GM12878 (cell line): Measurements from ENCODE around the gene CCNC. TPM values are rescaled to one million over a fixed set of nuclear protein-coding genes. Genes with fewer than 3 reads are reported as not detected.

Experiments used
- BCL11A ChIP-seq: IDR thresholded peaks from 2 replicates; pipeline ENCODE4 v1.6.1; 2011; ENCODE audit warnings: low read depth, low read length
- CREM ChIP-seq: IDR thresholded peaks from 2 replicates; pipeline ENCODE4 v1.6.1; 2014; ENCODE audit warnings: antibody characterized with exemption, low read depth
- ESRRA ChIP-seq: IDR thresholded peaks from 2 replicates; pipeline ENCODE4 v1.6.1; 2012; ENCODE audit warnings: mild to moderate bottlenecking, low read length, improper control_type of control experiment
- HSF1 ChIP-seq: fragments of 150-350 bp; IDR thresholded peaks from 2 replicates; pipeline ENCODE4 v1.6.1; 2014; ENCODE audit warnings: mild to moderate bottlenecking, low read depth, low read length
- IRF3 ChIP-seq: fragments of 450-650 bp; IDR thresholded peaks from 2 replicates; pipeline ENCODE4 v1.6.1; 2014; ENCODE audit warnings: mild to moderate bottlenecking
- KLF5 ChIP-seq: fragments of 450-650 bp; IDR thresholded peaks from 2 replicates; pipeline ENCODE4 v1.6.1; 2014; ENCODE audit warnings: mild to moderate bottlenecking; ENCODE audit not compliant: partially characterized antibody
- MTA3 ChIP-seq: IDR thresholded peaks from 2 replicates; pipeline ENCODE4 v1.6.1; 2012; ENCODE audit warnings: low read length, inconsistent platforms, borderline replicate concordance
- NR2F1 ChIP-seq: fragments of 450-650 bp; conservative IDR thresholded peaks from 2 replicates; pipeline ENCODE4 v1.6.1; 2017; ENCODE audit warnings: mild to moderate bottlenecking
- SMARCA5 ChIP-seq: fragments of 450-650 bp; IDR thresholded peaks from 2 replicates; pipeline ENCODE4 v1.6.1; 2017; ENCODE audit warnings: mild to moderate bottlenecking
- USF1 ChIP-seq: IDR thresholded peaks from 2 replicates; pipeline ENCODE4 v1.6.1; 2011; ENCODE audit warnings: borderline replicate concordance, low read depth, mild to moderate bottlenecking, moderate library complexity, mixed read lengths, low read length; ENCODE audit not compliant: insufficient read depth; ENCODE audit errors: extremely low read length
- ZNF207 ChIP-seq: fragments of 450-650 bp; IDR thresholded peaks from 2 replicates; pipeline ENCODE4 v1.6.1; 2014; ENCODE audit warnings: antibody characterized with exemption, mild to moderate bottlenecking, borderline replicate concordance
- polyA plus RNA-seq, 11 experiments: library from polyadenylated mRNA; depleted of rRNA in 4 of 11; unstranded in 6 of 11; stranded (reverse) in 5 of 11; fragments of >200 nt; fragmentation: Nextera tagmentation in 4 of 11; fragmentation: Illumina TruSeq in 1 of 11; extraction: Ambion mirVana in 4 of 11; extraction: Trizol in 1 of 11; gene quantifications; 1 replicate in 1 of 11; 2 replicates in 10 of 11; pipeline versions ENCODE4 v1.2.1 to v1.2.3, GENCODE V29; 2011 to 2016; ENCODE audit warnings: inconsistent platforms in 2 of 11, missing spikeins in 2 of 11, low read depth in 1 of 11
- total RNA-seq, 4 experiments: library from RNA; depleted of rRNA in 3 of 4; stranded (reverse); fragments of >200 nt in 3 of 4; fragmentation: Illumina TruSeq in 1 of 4; extraction: Trizol in 1 of 4; gene quantifications; 2 replicates each; pipeline versions ENCODE4 v1.2.1 to v1.2.3, GENCODE V29; 2013 to 2021
- TF ChIP-seq, protein P1 (sequence below): fragments of 450-650 bp; IDR thresholded peaks from 2 replicates; pipeline ENCODE4 v1.6.1; 2017; ENCODE audit warnings: mild to moderate bottlenecking
- TF ChIP-seq, protein P2 (sequence below): IDR thresholded peaks from 2 replicates; pipeline ENCODE4 v1.6.1; 2012; ENCODE audit warnings: low read depth, low read length, improper control_type of control experiment
- TF ChIP-seq, protein P3 (sequence below): fragments of 450-650 bp; formaldehyde crosslinking; IDR thresholded peaks from 2 replicates; pipeline ENCODE4 v1.4.0; 2020; ENCODE audit warnings: mild to moderate bottlenecking, moderate library complexity
- TF ChIP-seq, protein P4 (sequence below): fragments of 450-650 bp; IDR thresholded peaks from 2 replicates; pipeline ENCODE4 v1.6.1; 2017; ENCODE audit warnings: low read depth, mild to moderate bottlenecking, moderate library complexity

The CCNC gene
- total and polyA plus RNA-seq, 10 of the 15 experiments (the other 5 are each of a cell fraction or from before 2014, with no cell fraction given): 68.5 to 168 (median 99.4) TPM

DNA sequence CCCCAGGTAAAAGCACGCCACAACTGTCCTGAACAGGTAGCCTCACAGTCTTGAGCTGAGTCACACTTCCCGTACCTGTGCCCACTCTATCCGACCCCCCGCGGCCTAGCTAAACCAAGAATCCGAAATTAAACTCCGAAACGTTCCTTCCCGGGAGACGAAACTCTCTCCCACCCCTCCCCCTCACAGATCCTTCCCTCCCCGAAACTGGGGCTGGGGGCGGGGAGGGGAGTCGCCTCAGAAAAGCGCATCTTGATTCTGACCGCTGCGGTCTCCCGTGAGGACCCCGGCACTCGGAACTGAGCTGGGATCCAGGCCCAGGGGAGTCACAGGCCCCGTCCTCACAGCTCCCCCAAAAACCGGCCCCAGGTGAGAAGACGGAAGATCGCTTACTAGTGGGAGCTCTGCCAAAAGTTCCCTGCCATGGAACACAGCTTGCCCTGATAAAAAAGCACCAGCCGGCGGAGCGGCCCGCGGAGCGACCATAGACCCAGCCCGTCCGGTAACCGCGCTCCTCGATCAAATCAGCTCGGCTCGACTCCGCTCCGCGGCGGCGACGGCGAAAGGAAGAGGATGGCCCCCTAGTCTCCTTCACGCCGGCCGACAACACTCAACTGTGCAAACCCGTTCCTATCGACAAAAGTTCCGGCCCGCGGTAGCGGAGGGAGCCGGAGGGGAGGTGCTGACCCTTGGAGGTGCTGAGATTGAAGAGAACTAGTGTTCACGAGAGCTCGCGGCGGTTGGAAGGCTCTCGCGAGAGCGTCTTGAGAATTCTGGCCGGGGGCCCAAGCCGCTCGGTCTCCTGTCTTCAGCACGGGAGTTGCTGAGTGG, at the start of gene CCNC (continued):
- TF ChIP-seq, protein P1, sequence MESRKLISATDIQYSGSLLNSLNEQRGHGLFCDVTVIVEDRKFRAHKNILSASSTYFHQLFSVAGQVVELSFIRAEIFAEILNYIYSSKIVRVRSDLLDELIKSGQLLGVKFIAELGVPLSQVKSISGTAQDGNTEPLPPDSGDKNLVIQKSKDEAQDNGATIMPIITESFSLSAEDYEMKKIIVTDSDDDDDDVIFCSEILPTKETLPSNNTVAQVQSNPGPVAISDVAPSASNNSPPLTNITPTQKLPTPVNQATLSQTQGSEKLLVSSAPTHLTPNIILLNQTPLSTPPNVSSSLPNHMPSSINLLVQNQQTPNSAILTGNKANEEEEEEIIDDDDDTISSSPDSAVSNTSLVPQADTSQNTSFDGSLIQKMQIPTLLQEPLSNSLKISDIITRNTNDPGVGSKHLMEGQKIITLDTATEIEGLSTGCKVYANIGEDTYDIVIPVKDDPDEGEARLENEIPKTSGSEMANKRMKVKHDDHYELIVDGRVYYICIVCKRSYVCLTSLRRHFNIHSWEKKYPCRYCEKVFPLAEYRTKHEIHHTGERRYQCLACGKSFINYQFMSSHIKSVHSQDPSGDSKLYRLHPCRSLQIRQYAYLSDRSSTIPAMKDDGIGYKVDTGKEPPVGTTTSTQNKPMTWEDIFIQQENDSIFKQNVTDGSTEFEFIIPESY: no peak
- peak; percentile 68; the same call in 1 of the 2 replicates for TF ChIP-seq ESRRA
- peak; percentile 88 for TF ChIP-seq NR2F1
- TF ChIP-seq, protein P2, sequence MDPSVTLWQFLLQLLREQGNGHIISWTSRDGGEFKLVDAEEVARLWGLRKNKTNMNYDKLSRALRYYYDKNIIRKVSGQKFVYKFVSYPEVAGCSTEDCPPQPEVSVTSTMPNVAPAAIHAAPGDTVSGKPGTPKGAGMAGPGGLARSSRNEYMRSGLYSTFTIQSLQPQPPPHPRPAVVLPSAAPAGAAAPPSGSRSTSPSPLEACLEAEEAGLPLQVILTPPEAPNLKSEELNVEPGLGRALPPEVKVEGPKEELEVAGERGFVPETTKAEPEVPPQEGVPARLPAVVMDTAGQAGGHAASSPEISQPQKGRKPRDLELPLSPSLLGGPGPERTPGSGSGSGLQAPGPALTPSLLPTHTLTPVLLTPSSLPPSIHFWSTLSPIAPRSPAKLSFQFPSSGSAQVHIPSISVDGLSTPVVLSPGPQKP: no peak; the same call in 1 of the 2 replicates
- TF ChIP-seq ZNF207: peak; percentile 90; the same call in 1 of the 2 replicates
- TF ChIP-seq, protein P3, sequence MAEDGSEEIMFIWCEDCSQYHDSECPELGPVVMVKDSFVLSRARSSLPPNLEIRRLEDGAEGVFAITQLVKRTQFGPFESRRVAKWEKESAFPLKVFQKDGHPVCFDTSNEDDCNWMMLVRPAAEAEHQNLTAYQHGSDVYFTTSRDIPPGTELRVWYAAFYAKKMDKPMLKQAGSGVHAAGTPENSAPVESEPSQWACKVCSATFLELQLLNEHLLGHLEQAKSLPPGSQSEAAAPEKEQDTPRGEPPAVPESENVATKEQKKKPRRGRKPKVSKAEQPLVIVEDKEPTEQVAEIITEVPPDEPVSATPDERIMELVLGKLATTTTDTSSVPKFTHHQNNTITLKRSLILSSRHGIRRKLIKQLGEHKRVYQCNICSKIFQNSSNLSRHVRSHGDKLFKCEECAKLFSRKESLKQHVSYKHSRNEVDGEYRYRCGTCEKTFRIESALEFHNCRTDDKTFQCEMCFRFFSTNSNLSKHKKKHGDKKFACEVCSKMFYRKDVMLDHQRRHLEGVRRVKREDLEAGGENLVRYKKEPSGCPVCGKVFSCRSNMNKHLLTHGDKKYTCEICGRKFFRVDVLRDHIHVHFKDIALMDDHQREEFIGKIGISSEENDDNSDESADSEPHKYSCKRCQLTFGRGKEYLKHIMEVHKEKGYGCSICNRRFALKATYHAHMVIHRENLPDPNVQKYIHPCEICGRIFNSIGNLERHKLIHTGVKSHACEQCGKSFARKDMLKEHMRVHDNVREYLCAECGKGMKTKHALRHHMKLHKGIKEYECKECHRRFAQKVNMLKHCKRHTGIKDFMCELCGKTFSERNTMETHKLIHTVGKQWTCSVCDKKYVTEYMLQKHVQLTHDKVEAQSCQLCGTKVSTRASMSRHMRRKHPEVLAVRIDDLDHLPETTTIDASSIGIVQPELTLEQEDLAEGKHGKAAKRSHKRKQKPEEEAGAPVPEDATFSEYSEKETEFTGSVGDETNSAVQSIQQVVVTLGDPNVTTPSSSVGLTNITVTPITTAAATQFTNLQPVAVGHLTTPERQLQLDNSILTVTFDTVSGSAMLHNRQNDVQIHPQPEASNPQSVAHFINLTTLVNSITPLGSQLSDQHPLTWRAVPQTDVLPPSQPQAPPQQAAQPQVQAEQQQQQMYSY (CRISPR knock-in tag): no peak
- TF ChIP-seq USF1: no peak
- TF ChIP-seq IRF3: peak; percentile 27; the same call in 1 of the 2 replicates
- TF ChIP-seq KLF5: peak; percentile 76
- no peak for TF ChIP-seq HSF1
- 0 out of 2 replicates have a peak, but pooled peaks have one; percentile 12 for TF ChIP-seq BCL11A
- TF ChIP-seq, protein P4, sequence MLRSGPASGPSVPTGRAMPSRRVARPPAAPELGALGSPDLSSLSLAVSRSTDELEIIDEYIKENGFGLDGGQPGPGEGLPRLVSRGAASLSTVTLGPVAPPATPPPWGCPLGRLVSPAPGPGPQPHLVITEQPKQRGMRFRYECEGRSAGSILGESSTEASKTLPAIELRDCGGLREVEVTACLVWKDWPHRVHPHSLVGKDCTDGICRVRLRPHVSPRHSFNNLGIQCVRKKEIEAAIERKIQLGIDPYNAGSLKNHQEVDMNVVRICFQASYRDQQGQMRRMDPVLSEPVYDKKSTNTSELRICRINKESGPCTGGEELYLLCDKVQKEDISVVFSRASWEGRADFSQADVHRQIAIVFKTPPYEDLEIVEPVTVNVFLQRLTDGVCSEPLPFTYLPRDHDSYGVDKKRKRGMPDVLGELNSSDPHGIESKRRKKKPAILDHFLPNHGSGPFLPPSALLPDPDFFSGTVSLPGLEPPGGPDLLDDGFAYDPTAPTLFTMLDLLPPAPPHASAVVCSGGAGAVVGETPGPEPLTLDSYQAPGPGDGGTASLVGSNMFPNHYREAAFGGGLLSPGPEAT: peak; percentile 68; the same call in 1 of the 2 replicates
- no peak for TF ChIP-seq MTA3
- TF ChIP-seq SMARCA5: peak; percentile 92
- TF ChIP-seq CREM: peak; percentile 68
